T-helper 1 cell treated with Interleukin-12 subunit alpha and Interleukin-12 subunit beta and Interleukin-4 antibody, amounts not matched to agents 30 μg/mL and 1 μg/mL, for 36 hours (primary cell): ENCODE results near the gene NKX6-2.
A peak's percentile ranks its signal among the peaks of the same experiment; 100 is the strongest.

Source experiments
- H3K27ac Mint-ChIP-seq: one replicate; pipeline ENCODE4 v1.8.0; 2021; ENCODE audit warnings: mild to moderate bottlenecking, mixed read lengths
- H3K27me3 Mint-ChIP-seq: one replicate; pipeline ENCODE4 v1.8.0; 2021; ENCODE audit warnings: low read depth, mixed read lengths
- H3K36me3 Mint-ChIP-seq: one replicate; pipeline ENCODE4 v1.8.0; 2021; ENCODE audit warnings: low read depth, mixed read lengths
- H3K4me1 Mint-ChIP-seq: one replicate; pipeline ENCODE4 v1.8.0; 2021; ENCODE audit warnings: low read depth, mixed read lengths
- H3K4me3 Mint-ChIP-seq: one replicate; pipeline ENCODE4 v1.8.0; 2021; ENCODE audit warnings: mild to moderate bottlenecking, moderate library complexity, mixed read lengths
- H3K9me3 Mint-ChIP-seq: one replicate; pipeline ENCODE4 v1.8.0; 2021; ENCODE audit warnings: mixed read lengths

The NKX6-2 gene

GRCh38 chr10:132768346-132769248 lies 17.4 kb downstream of the NKX6-2 start:
- Mint-ChIP-seq H3K4me3 (no peak overlapping the region), H3K27ac (no peak overlapping the region), H3K9me3 (peaks cover 8% of the 10 kb centered on the region), H3K36me3 (peaks cover 26% of the 10 kb centered on the region), H3K4me1 (no peaks in the 10 kb centered on the region), H3K27me3 (no peaks in the 10 kb centered on the region)

GRCh38 chr10:132766291-132766690 lies 19.7 kb downstream of the NKX6-2 start:
- H3K4me3 Mint-ChIP-seq, result no peak overlapping the region

GRCh38 chr10:132765435-132765834 lies 20.5 kb downstream of the NKX6-2 start:
- Mint-ChIP-seq H3K36me3 (peaks cover 21% of the 10 kb centered on the region), H3K27me3 (no peaks in the 10 kb centered on the region), H3K27ac (no peak overlapping the region), H3K4me1 (peaks cover 2% of the 10 kb centered on the region), H3K9me3 (peaks cover 8% of the 10 kb centered on the region), H3K4me3 (no peak overlapping the region)

More at GRCh38 chr10:132766291-132766690, 19.7 kb downstream of the NKX6-2 start:
- peaks cover 23% of the 10 kb centered on the region for H3K36me3 Mint-ChIP-seq
- H3K27me3 Mint-ChIP-seq, result no peaks in the 10 kb centered on the region
- peaks cover 2% of the 10 kb centered on the region for H3K4me1 Mint-ChIP-seq
- peaks cover 8% of the 10 kb centered on the region for H3K9me3 Mint-ChIP-seq
- H3K27ac Mint-ChIP-seq, result no peak overlapping the region

- H3K27ac Mint-ChIP-seq, result no peak overlapping the region
- no peak overlapping the region for H3K4me3 Mint-ChIP-seq
- peaks cover 2% of the 10 kb centered on the region for H3K4me1 Mint-ChIP-seq
- H3K36me3 Mint-ChIP-seq, result peaks cover 18% of the 10 kb centered on the region
- no peaks in the 10 kb centered on the region for H3K27me3 Mint-ChIP-seq
- H3K9me3 Mint-ChIP-seq, result peaks cover 8% of the 10 kb centered on the region
Observed at GRCh38 chr10:132764108-132764507, 21.8 kb downstream of the NKX6-2 start.

- Mint-ChIP-seq H3K4me1 (peaks cover 2% of the 10 kb centered on the region), H3K9me3 (peaks cover 5% of the 10 kb centered on the region), H3K27ac (no peak overlapping the region), H3K27me3 (no peaks in the 10 kb centered on the region), H3K4me3 (no peak overlapping the region), H3K36me3 (peaks cover 13% of the 10 kb centered on the region)
Observed at GRCh38 chr10:132763545-132763944, 22.4 kb downstream of the NKX6-2 start.

GRCh38 chr10:132762267-132762666 lies 23.7 kb downstream of the NKX6-2 start:
- H3K36me3 Mint-ChIP-seq, result peaks cover 9% of the 10 kb centered on the region
- H3K27me3 Mint-ChIP-seq, result no peaks in the 10 kb centered on the region
- H3K27ac Mint-ChIP-seq, result peak overlapping the region; percentile 35
- no peak overlapping the region for H3K4me3 Mint-ChIP-seq
- peaks cover 2% of the 10 kb centered on the region for H3K4me1 Mint-ChIP-seq
- H3K9me3 Mint-ChIP-seq, result peaks cover 4% of the 10 kb centered on the region

GRCh38 chr10:132761395-132762060 lies 24.4 kb downstream of the NKX6-2 start:
- Mint-ChIP-seq H3K4me1 (peaks cover 2% of the 10 kb centered on the region), H3K36me3 (peaks cover 9% of the 10 kb centered on the region), H3K27ac (no peak overlapping the region), H3K4me3 (no peak overlapping the region), H3K27me3 (no peaks in the 10 kb centered on the region), H3K9me3 (peaks cover 3% of the 10 kb centered on the region)

GRCh38 chr10:132758865-132759264 lies 27.1 kb downstream of the NKX6-2 start:
- Mint-ChIP-seq H3K4me1 (peaks cover 4% of the 10 kb centered on the region), H3K27me3 (no peaks in the 10 kb centered on the region), H3K27ac (no peak overlapping the region), H3K4me3 (no peak overlapping the region), H3K36me3 (peaks cover 19% of the 10 kb centered on the region), H3K9me3 (peaks cover 8% of the 10 kb centered on the region)

- no peaks in the 10 kb centered on the region for H3K27me3 Mint-ChIP-seq
- peaks cover 4% of the 10 kb centered on the region for H3K4me1 Mint-ChIP-seq
- H3K27ac Mint-ChIP-seq, result no peak overlapping the region
Observed at GRCh38 chr10:132757171-132757570, 28.8 kb downstream of the NKX6-2 start.

GRCh38 chr10:132756591-132756990 lies 29.4 kb downstream of the NKX6-2 start:
- peaks cover 10% of the 10 kb centered on the region for H3K9me3 Mint-ChIP-seq
- H3K4me1 Mint-ChIP-seq, result peaks cover 4% of the 10 kb centered on the region
- no peaks in the 10 kb centered on the region for H3K27me3 Mint-ChIP-seq
- H3K4me3 Mint-ChIP-seq, result no peak overlapping the region
- no peak overlapping the region for H3K27ac Mint-ChIP-seq
- peaks cover 23% of the 10 kb centered on the region for H3K36me3 Mint-ChIP-seq

More at GRCh38 chr10:132757171-132757570, 28.8 kb downstream of the NKX6-2 start:
- peaks cover 23% of the 10 kb centered on the region for H3K36me3 Mint-ChIP-seq
- H3K9me3 Mint-ChIP-seq, result peaks cover 10% of the 10 kb centered on the region
- no peak overlapping the region for H3K4me3 Mint-ChIP-seq

GRCh38 chr10:132755166-132755711 lies 30.7 kb downstream of the NKX6-2 start:
- peaks cover 23% of the 10 kb centered on the region for H3K36me3 Mint-ChIP-seq
- no peak overlapping the region for H3K27ac Mint-ChIP-seq
- H3K4me3 Mint-ChIP-seq, result no peak overlapping the region
- H3K27me3 Mint-ChIP-seq, result no peaks in the 10 kb centered on the region
- H3K9me3 Mint-ChIP-seq, result peaks cover 10% of the 10 kb centered on the region
- H3K4me1 Mint-ChIP-seq, result peaks cover 2% of the 10 kb centered on the region

GRCh38 chr10:132754071-132754470 lies 31.9 kb downstream of the NKX6-2 start:
- H3K27ac Mint-ChIP-seq, result no peak overlapping the region
- peaks cover 10% of the 10 kb centered on the region for H3K9me3 Mint-ChIP-seq
- H3K36me3 Mint-ChIP-seq, result peaks cover 23% of the 10 kb centered on the region
- H3K27me3 Mint-ChIP-seq, result no peaks in the 10 kb centered on the region
- peaks cover 2% of the 10 kb centered on the region for H3K4me1 Mint-ChIP-seq
- H3K4me3 Mint-ChIP-seq, result no peak overlapping the region

GRCh38 chr10:132753596-132753995 lies 32.4 kb downstream of the NKX6-2 start:
- Mint-ChIP-seq H3K36me3 (peaks cover 23% of the 10 kb centered on the region), H3K27me3 (no peaks in the 10 kb centered on the region), H3K9me3 (peaks cover 10% of the 10 kb centered on the region), H3K4me3 (no peak overlapping the region), H3K27ac (no peak overlapping the region), H3K4me1 (peaks cover 2% of the 10 kb centered on the region)

- Mint-ChIP-seq H3K27ac (no peak overlapping the region), H3K27me3 (no peaks in the 10 kb centered on the region), H3K4me1 (peaks cover 2% of the 10 kb centered on the region), H3K9me3 (peaks cover 10% of the 10 kb centered on the region), H3K36me3 (peaks cover 23% of the 10 kb centered on the region), H3K4me3 (no peak overlapping the region)
Observed at GRCh38 chr10:132752961-132753360, 33.0 kb downstream of the NKX6-2 start.
